ENCODE data around the gene CDKN2B. TPM values are rescaled to one million over a fixed set of nuclear protein-coding genes. Genes with fewer than 3 reads are reported as not detected.

Gene CDKN2B
- polyA plus RNA-seq, 2 of the 4 experiments (the other 2 are of a cell fraction): not detected

DNA sequence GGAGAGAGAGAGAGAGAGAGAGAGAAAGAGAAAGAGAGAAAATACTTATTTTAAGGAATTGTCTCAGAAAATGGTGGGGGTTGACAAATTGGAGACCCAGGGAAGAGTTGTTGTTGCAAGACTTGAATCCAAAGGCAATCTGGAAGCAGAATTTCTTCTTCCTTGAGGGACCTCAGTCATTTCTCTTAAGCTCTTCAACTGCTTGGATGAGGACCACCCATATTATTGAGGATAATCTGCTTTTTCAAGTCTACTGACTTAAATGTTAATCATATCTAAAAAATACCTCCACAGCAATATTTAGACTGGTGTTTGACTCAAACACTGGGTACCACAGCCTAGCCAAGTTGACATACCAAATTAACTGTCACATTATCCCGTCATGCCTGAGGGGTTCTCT lies 11.6 kb downstream of the CDKN2B start:
- ATAC-seq: no peak
- WGBS (ENCODE audit: missing lambda C conversion rate): no CpG with 5 or more reads among the region's 1 CpG

DNA sequence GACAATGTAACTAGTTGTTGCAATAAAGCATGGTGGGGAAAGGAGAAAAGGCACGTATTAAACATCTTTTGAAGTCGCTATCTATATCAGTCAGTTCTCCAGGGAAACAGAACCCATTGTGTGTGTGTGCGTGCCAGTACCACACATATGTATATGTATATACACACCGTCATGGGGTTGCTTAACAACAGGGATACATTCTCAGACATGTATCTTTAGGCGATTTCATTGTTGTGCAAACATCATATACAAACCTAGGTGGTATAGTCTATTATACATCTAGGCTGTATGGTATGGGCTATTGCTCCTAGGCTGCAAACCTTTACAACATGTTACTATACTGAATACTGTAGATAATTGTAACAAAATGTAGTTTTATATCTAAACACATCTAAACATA lies 12.2 kb downstream of the CDKN2B start:
- no peak for DNase-seq (ENCODE audit: low read depth in 1 of 2, low spot score in 1 of 2)
- FAIRE-seq: no peak
- no peak overlapping the region for H3K4me3 ChIP-seq
- no peak for ATAC-seq
- H3K4me1 ChIP-seq: no peaks in the 10 kb centered on the region
- no peaks in the 10 kb centered on the region for H3K9me3 ChIP-seq
- no peak overlapping the region for H3K27ac ChIP-seq
- CTCF ChIA-PET: no interaction called here
- POLR2A ChIA-PET: no interaction called here
- H3K4me2 ChIP-seq: no peak overlapping the region
- TF ChIP-seq POLR2A (IDR thresholded peaks at IDR 0.05; ENCODE audit: low read length) (no peak), SREBF2 (IDR thresholded peaks at IDR 0.05) (no peak), RARB (CRISPR knock-in tag; IDR thresholded peaks at IDR 0.05) (no peak), ZFP36 (IDR thresholded peaks at IDR 0.05; ENCODE audit: borderline replicate concordance, partially characterized antibody) (no peak)
- no CpG with 5 or more reads among the region's 5 CpGs for WGBS (ENCODE audit: missing lambda C conversion rate)

More for the DNA sequence above, 11.6 kb downstream of the CDKN2B start:
- Histone ChIP-seq H3K4me3 (no peak overlapping the region), H3K4me1 (no peaks in the 10 kb centered on the region), H3K9me3 (no peaks in the 10 kb centered on the region), H3K27ac (no peak overlapping the region), H3K4me2 (no peak overlapping the region)
- TF ChIP-seq, protein P1, sequence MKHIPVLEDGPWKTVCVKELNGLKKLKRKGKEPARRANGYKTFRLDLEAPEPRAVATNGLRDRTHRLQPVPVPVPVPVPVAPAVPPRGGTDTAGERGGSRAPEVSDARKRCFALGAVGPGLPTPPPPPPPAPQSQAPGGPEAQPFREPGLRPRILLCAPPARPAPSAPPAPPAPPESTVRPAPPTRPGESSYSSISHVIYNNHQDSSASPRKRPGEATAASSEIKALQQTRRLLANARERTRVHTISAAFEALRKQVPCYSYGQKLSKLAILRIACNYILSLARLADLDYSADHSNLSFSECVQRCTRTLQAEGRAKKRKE (CRISPR knock-in tag; IDR thresholded peaks at IDR 0.05; ENCODE audit: low read depth): no peak
- TF ChIP-seq CBX8 (IDR thresholded peaks at IDR 0.05) (no peak), NR3C1 (IDR thresholded peaks at IDR 0.05) (no peak), NPAS2 (CRISPR knock-in tag; IDR thresholded peaks at IDR 0.05; ENCODE audit: borderline replicate concordance) (no peak), RFX5 (IDR thresholded peaks at IDR 0.05) (no peak), TFCP2L1 (CRISPR knock-in tag; IDR thresholded peaks at IDR 0.05) (no peak), ESRRA (IDR thresholded peaks at IDR 0.05; ENCODE audit: borderline replicate concordance, low read length) (no peak), HOXB5 (CRISPR knock-in tag; IDR thresholded peaks at IDR 0.05) (no peak), HOXA7 (CRISPR knock-in tag; IDR thresholded peaks at IDR 0.05) (no peak), FOSB (CRISPR knock-in tag; IDR thresholded peaks at IDR 0.05) (no peak), PHF8 (IDR thresholded peaks at IDR 0.05; ENCODE audit: borderline replicate concordance, low read depth) (no peak), RCOR1 (IDR thresholded peaks at IDR 0.05; ENCODE audit: low read depth, low read length) (no peak)
- TF ChIP-seq, protein P2, sequence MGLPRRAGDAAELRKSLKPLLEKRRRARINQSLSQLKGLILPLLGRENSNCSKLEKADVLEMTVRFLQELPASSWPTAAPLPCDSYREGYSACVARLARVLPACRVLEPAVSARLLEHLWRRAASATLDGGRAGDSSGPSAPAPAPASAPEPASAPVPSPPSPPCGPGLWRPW (IDR thresholded peaks at IDR 0.05): no peak
- TF ChIP-seq, protein P3, sequence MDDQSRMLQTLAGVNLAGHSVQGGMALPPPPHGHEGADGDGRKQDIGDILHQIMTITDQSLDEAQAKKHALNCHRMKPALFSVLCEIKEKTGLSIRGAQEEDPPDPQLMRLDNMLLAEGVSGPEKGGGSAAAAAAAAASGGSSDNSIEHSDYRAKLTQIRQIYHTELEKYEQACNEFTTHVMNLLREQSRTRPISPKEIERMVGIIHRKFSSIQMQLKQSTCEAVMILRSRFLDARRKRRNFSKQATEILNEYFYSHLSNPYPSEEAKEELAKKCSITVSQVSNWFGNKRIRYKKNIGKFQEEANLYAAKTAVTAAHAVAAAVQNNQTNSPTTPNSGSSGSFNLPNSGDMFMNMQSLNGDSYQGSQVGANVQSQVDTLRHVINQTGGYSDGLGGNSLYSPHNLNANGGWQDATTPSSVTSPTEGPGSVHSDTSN (IDR thresholded peaks at IDR 0.05): no peak
- CTCF ChIA-PET: no interaction called here
- POLR2A ChIA-PET: no interaction called here
- FAIRE-seq (no peak), DNase-seq (ENCODE audit: low read depth in 1 of 2, low spot score in 1 of 2) (no peak)

DNA sequence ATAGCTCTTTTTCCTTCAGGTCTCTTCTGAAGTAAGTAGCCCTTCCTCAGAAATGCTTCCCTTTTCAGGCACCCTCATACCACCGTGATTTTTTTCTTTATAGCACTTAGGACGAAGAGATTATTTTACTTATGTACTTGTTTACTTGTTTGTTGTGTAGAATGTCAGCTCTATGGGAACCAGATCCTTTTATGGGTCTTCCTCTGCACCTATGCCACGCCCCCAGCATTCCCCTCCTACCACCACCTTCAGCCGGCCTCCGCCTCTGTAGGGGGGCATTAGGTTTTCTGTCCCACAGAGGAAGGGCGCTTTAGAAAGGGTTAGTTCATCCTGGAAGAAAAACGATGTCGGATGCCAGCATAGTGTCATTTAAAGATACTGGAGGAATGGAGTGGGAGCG lies 12.7 kb downstream of the CDKN2B start:
- FAIRE-seq (no peak), DNase-seq (ENCODE audit: low read depth in 1 of 2, low spot score in 1 of 2) (no peak), ATAC-seq (no peak)
- Histone ChIP-seq H3K4me2 (no peak overlapping the region), H3K9me3 (no peaks in the 10 kb centered on the region), H3K27ac (no peak overlapping the region), H3K4me3 (no peak overlapping the region), H3K4me1 (no peaks in the 10 kb centered on the region)
- TF ChIP-seq FOSB (CRISPR knock-in tag; IDR thresholded peaks at IDR 0.05) (no peak), KDM5A (IDR thresholded peaks at IDR 0.05) (no peak), NFE2L2 (conservative IDR thresholded peaks at IDR 0.05; ENCODE audit: low read length) (no peak), EP300 (IDR thresholded peaks at IDR 0.05) (no peak), BHLHE40 (IDR thresholded peaks at IDR 0.05; ENCODE audit: low read depth, low read length) (no peak), NPAS2 (CRISPR knock-in tag; IDR thresholded peaks at IDR 0.05; ENCODE audit: borderline replicate concordance) (no peak), NR3C1 (IDR thresholded peaks at IDR 0.05) (no peak), ZSCAN20 (CRISPR knock-in tag; IDR thresholded peaks at IDR 0.05) (no peak), HOXA7 (CRISPR knock-in tag; IDR thresholded peaks at IDR 0.05) (no peak), KDM1A (IDR thresholded peaks at IDR 0.05; ENCODE audit: low read depth) (no peak), MYC (IDR thresholded peaks at IDR 0.05; ENCODE audit: borderline replicate concordance, low read length) (no peak), CBX2 (IDR thresholded peaks at IDR 0.05; ENCODE audit: borderline replicate concordance, low read depth) (no peak), MAZ (IDR thresholded peaks at IDR 0.05; ENCODE audit: borderline replicate concordance, low read depth, low read length) (no peak)
- TF ChIP-seq, protein P1 (CRISPR knock-in tag; IDR thresholded peaks at IDR 0.05; ENCODE audit: low read depth): no peak
- TF ChIP-seq, protein P4, sequence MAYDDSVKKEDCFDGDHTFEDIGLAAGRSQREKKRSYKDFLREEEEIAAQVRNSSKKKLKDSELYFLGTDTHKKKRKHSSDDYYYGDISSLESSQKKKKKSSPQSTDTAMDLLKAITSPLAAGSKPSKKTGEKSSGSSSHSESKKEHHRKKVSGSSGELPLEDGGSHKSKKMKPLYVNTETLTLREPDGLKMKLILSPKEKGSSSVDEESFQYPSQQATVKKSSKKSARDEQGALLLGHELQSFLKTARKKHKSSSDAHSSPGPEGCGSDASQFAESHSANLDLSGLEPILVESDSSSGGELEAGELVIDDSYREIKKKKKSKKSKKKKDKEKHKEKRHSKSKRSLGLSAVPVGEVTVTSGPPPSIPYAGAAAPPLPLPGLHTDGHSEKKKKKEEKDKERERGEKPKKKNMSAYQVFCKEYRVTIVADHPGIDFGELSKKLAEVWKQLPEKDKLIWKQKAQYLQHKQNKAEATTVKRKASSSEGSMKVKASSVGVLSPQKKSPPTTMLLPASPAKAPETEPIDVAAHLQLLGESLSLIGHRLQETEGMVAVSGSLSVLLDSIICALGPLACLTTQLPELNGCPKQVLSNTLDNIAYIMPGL (CRISPR knock-in tag; IDR thresholded peaks at IDR 0.05; ENCODE audit: borderline replicate concordance): no peak
- TF ChIP-seq, protein P5, sequence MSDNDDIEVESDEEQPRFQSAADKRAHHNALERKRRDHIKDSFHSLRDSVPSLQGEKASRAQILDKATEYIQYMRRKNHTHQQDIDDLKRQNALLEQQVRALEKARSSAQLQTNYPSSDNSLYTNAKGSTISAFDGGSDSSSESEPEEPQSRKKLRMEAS (IDR thresholded peaks at IDR 0.05): no peak
- TF ChIP-seq, protein P3 (IDR thresholded peaks at IDR 0.05): no peak
- POLR2A ChIA-PET: no interaction called here
- CTCF ChIA-PET: no interaction called here
- no CpG with 5 or more reads among the region's 9 CpGs for WGBS (ENCODE audit: missing lambda C conversion rate)
